ENCODE results near the gene COX15.
"Not testable (repeated sequence)": the region's sequence is repeated elsewhere in the genome, so short reads cannot be mapped to it uniquely, and the experiment has no call there.

The COX15 gene

GRCh38 chr10:99756159-99756558 lies 24.2 kb upstream of the COX15 start:
- H3K4me3 ChIP-seq (ENCODE audit: low read length): no peak overlapping the region
- no peak for DNase-seq (ENCODE audit: low read depth)
- TF ChIP-seq CTCF (conservative IDR thresholded peaks at IDR 0.05; ENCODE audit: low read length): no peak

- TF ChIP-seq CTCF (conservative IDR thresholded peaks at IDR 0.05; ENCODE audit: low read length): no peak
- no peak for DNase-seq (ENCODE audit: low read depth)
- H3K4me3 ChIP-seq (ENCODE audit: low read length): no peak overlapping the region
These were observed 22.7 kb upstream of the COX15 start for GRCh38 chr10:99754670-99755069.

- H3K4me3 ChIP-seq (ENCODE audit: low read length): no peak overlapping the region
- TF ChIP-seq CTCF (conservative IDR thresholded peaks at IDR 0.05; ENCODE audit: low read length): no peak
- no peak for DNase-seq (ENCODE audit: low read depth)
These were observed 18.7 kb upstream of the COX15 start for GRCh38 chr10:99750641-99751040.

- H3K4me3 ChIP-seq (ENCODE audit: low read length): no peak overlapping the region
- no peak for TF ChIP-seq CTCF (conservative IDR thresholded peaks at IDR 0.05; ENCODE audit: low read length)
- no peak for DNase-seq (ENCODE audit: low read depth)
These were observed 17.0 kb upstream of the COX15 start for GRCh38 chr10:99748823-99749451.

- not testable (repeated sequence) for DNase-seq (ENCODE audit: low read depth)
These were observed 14.2 kb upstream of the COX15 start for GRCh38 chr10:99746166-99746565.

GRCh38 chr10:99743841-99744240 lies 11.9 kb upstream of the COX15 start:
- H3K4me3 ChIP-seq (ENCODE audit: low read length): no peak overlapping the region
- TF ChIP-seq CTCF (conservative IDR thresholded peaks at IDR 0.05; ENCODE audit: low read length): no peak
- no peak for DNase-seq (ENCODE audit: low read depth)

More at GRCh38 chr10:99746166-99746565, 14.2 kb upstream of the COX15 start:
- not testable (repeated sequence) for H3K4me3 ChIP-seq (ENCODE audit: low read length)

- no peak for TF ChIP-seq CTCF (conservative IDR thresholded peaks at IDR 0.05; ENCODE audit: low read length)
- H3K4me3 ChIP-seq (ENCODE audit: low read length): no peak overlapping the region
- peak; percentile 42 for DNase-seq (ENCODE audit: low read depth)
These were observed 10.8 kb upstream of the COX15 start for GRCh38 chr10:99742701-99743100.

GRCh38 chr10:99742254-99742653 lies 10.3 kb upstream of the COX15 start:
- DNase-seq (ENCODE audit: low read depth): peak; percentile 45
- TF ChIP-seq CTCF (conservative IDR thresholded peaks at IDR 0.05; ENCODE audit: low read length): no peak
- no peak overlapping the region for H3K4me3 ChIP-seq (ENCODE audit: low read length)

Measured in AG10803 (cell line).